B cell (primary cell): ENCODE measurements around the gene APEX1. TPM values are rescaled to one million over a fixed set of nuclear protein-coding genes. Genes with fewer than 3 reads are reported as not detected.

Experiments used
- ATAC-seq: fragments of 200-7000 bp; cut with Tn5 transposase; one replicate; pipeline ENCODE4 v1.10.0; 2021; ENCODE audit warnings: low read depth, mild to moderate bottlenecking, moderate number of reproducible peaks, moderate library complexity
- CTCF ChIA-PET: fragments of 350-600 bp; sonication (Branson Sonifier 250); formaldehyde crosslinking; loops from one replicate; lab custom pipeline; 2021; ENCODE audit warnings: antibody characterized with exemption, inconsistent platforms; lab: Charles Lee
- POLR2A ChIA-PET: fragments of 350-600 bp; sonication (Branson Sonifier 250); formaldehyde crosslinking; loops from one replicate; lab custom pipeline; 2021; ENCODE audit warnings: antibody characterized with exemption; lab: Charles Lee
- DNase-seq: peaks from one replicate; pipeline ENCODE4 v3.0.0; 2013
- H2AFZ ChIP-seq: 2 replicates; pipeline ENCODE4 v1.6.1; 2012; ENCODE audit warnings: mild to moderate bottlenecking, low read depth, low read length; ENCODE audit not compliant: insufficient read depth, poor library complexity, severe bottlenecking
- H3K27ac ChIP-seq, 2 donors: 1 replicate in 1 of 2; 2 replicates in 1 of 2; pipeline ENCODE4 v1.5.1; 2012 to 2013; ENCODE audit warnings: low read length in 2 of 2, mild to moderate bottlenecking in 2 of 2, moderate library complexity in 1 of 2
- H3K27me3 ChIP-seq, 4 experiments: fragments of 200-600 bp in 1 of 4; sonication (generic) in 1 of 4; replicated peaks in 1 of 4; 1 replicate in 2 of 4; 2 replicates in 2 of 4; pipeline versions ENCODE4 v1.6.1 to v1.7.0; 2013 to 2016; ENCODE audit warnings: low read length in 3 of 4, mild to moderate bottlenecking in 2 of 4, mixed read lengths in 1 of 4, moderate library complexity in 1 of 4; ENCODE audit not compliant: insufficient read depth in 4 of 4, control insufficient read depth in 3 of 4; ENCODE audit errors: control extremely low read depth in 1 of 4
- H3K36me3 ChIP-seq, 2 experiments: replicated peaks in 1 of 2; 1 replicate in 1 of 2; 2 replicates in 1 of 2; pipeline versions ENCODE4 v1.6.1 to v1.7.1; 2013; ENCODE audit warnings: low read length in 1 of 2; ENCODE audit not compliant: insufficient read depth in 2 of 2, control insufficient read depth in 1 of 2; ENCODE audit errors: control extremely low read depth in 1 of 2, extremely low read depth in 1 of 2
- H3K4me1 ChIP-seq, 2 donors: fragments of 200-600 bp in 1 of 2; sonication (generic) in 1 of 2; 1 replicate in 1 of 2; 2 replicates in 1 of 2; pipeline versions ENCODE4 v1.5.1 to v1.6.1; 2013 to 2017; ENCODE audit warnings: low read length in 2 of 2; ENCODE audit not compliant: control insufficient read depth in 2 of 2, insufficient read depth in 2 of 2
- H3K4me2 ChIP-seq: replicated peaks from 2 replicates; pipeline ENCODE3; 2012; ENCODE audit warnings: mild to moderate bottlenecking, low read depth, low read length; ENCODE audit not compliant: poor library complexity, severe bottlenecking
- H3K4me3 ChIP-seq, 5 experiments: fragments of 200-600 bp in 1 of 5; sonication (generic) in 1 of 5; 1 replicate in 3 of 5; 2 replicates in 2 of 5; pipeline versions ENCODE4 v1.5.1 to v1.7.0; 2011 to 2016; ENCODE audit warnings: low read length in 4 of 5, mild to moderate bottlenecking in 4 of 5, low read depth in 2 of 5, control low read depth in 1 of 5, moderate library complexity in 1 of 5; ENCODE audit not compliant: insufficient read depth in 1 of 5; ENCODE audit errors: control extremely low read depth in 1 of 5, extremely low read depth in 1 of 5
- H3K79me2 ChIP-seq: fragments of 200-600 bp; sonication (generic); one replicate; pipeline ENCODE4 v1.6.0; 2016; ENCODE audit warnings: low read length; ENCODE audit not compliant: control insufficient read depth, insufficient read depth
- H3K9ac ChIP-seq: fragments of 200-600 bp; sonication (generic); 2 replicates; pipeline ENCODE4 v1.6.1; 2017; ENCODE audit warnings: mild to moderate bottlenecking, low read length, moderate library complexity
- H3K9me3 ChIP-seq, 3 donors: one replicate each; pipeline versions ENCODE4 v1.6.1 to v1.7.1; 2013; ENCODE audit warnings: low read length in 2 of 3; ENCODE audit not compliant: control insufficient read depth in 2 of 3, insufficient read depth in 1 of 3; ENCODE audit errors: control extremely low read depth in 1 of 3
- H4K20me1 ChIP-seq: 2 replicates; pipeline ENCODE4 v1.6.0; 2012; ENCODE audit warnings: mild to moderate bottlenecking, low read length; ENCODE audit not compliant: insufficient read depth, control insufficient read depth, poor library complexity, severe bottlenecking
- H3K27ac Mint-ChIP-seq: one replicate; pipeline ENCODE4 v1.8.0; 2021; ENCODE audit warnings: mixed read lengths
- H3K27me3 Mint-ChIP-seq: one replicate; pipeline ENCODE4 v1.8.0; 2021; ENCODE audit warnings: mixed read lengths
- H3K4me1 Mint-ChIP-seq: one replicate; pipeline ENCODE4 v1.8.0; 2021; ENCODE audit warnings: mixed read lengths
- H3K4me3 Mint-ChIP-seq: one replicate; pipeline ENCODE4 v1.8.0; 2021; ENCODE audit warnings: mixed read lengths
- H3K9me3 Mint-ChIP-seq: one replicate; pipeline ENCODE4 v1.8.0; 2022; ENCODE audit warnings: mixed read lengths; ENCODE audit not compliant: insufficient read depth
- EZH2 ChIP-seq: IDR thresholded peaks from 2 replicates; pipeline ENCODE4 v1.6.1; 2012; ENCODE audit warnings: borderline replicate concordance, low read depth, mild to moderate bottlenecking, moderate library complexity, low read length; ENCODE audit not compliant: insufficient read depth, poor library complexity, severe bottlenecking
- WGBS: methylation state at CpG from one replicate; pipeline ENCODE4 v1.1.5; 2013; ENCODE audit warnings: missing lambda C conversion rate; ENCODE audit not compliant: insufficient coverage; 5-methylcytosine and 5-hydroxymethylcytosine counted together
- intact Hi-C: fragments of 100-400 bp; cut with micrococcal nuclease; formaldehyde crosslinking; loops from one replicate; pipeline ENCODE4 v1.10.0; 2022
- polyA plus RNA-seq: library from polyadenylated mRNA; depleted of rRNA; stranded (reverse); fragments of >200 nt; gene quantifications from 2 replicates; pipeline ENCODE4 v1.2.3, GENCODE V29; 2012
- total RNA-seq, 2 donors: library from RNA; stranded (reverse); fragments of 120-200 nt in 1 of 2; gene quantifications; 1 replicate in 1 of 2; 2 replicates in 1 of 2; pipeline versions ENCODE4 v1.2.3 to v1.2.4, GENCODE V29; 2013 to 2022
- TF ChIP-seq, protein P1 (sequence below): fragments of 200-600 bp; IDR thresholded peaks from one replicate; pipeline ENCODE4 v1.8.0; 2022; ENCODE audit warnings: antibody characterized with exemption, mild to moderate bottlenecking

APEX1 gene
- total and polyA plus RNA-seq, 2 donors (not counting 1 experiment from before 2014, with no cell fraction given), result 103 to 169 TPM

DNA sequence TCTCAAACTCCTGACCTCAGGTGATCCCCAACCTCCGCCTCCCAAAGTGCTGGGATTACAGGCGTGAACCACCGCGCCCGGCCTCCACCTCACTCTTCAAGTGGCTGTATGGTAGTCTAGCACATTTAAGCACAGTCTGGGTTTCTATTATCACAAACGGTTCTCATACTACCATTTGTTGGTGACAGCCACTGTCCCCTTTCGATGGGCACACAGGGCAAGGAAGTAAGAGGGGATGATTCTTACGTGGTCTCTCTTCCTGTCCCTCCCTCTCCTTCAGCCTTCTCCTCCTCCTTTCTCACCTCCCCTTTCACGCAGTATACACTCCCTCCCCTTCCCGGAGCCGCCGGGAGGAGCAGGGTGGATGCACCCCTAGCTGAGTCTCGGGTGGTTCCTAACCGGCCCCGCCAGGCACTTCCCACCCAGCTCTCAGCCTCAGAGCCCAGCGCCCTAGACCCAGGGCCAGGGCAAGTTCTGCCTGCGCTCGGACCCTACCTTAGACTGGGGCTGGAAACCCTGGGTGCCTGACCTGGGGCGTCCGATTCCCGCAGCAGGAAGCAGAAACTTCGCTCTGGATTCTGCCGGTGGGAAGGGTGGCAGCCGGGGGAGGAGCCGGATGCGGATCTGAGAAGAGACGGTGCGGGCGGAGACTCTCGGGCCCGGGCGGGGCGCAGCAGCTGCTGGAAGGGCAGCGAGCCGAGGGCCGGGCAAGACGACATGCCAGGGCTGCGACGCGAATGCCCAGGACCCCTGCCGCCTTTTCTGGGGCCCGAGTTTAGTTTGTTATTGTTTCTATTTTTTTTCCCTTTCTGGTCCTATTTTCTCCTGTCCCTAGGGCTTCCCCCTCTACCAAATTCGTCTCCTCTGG lies 41.9 kb upstream of the APEX1 start, which contains the start of gene TEP1:
TSS of gene TEP1 (minus strand) at position 626 of the 868 bp plus-strand sequence. CDS start 5,062 bp downstream, outside the sequence.
- Histone ChIP-seq H3K9me3 (no peaks in the 10 kb centered on the region), H3K27ac (peak within 1 kb of the TSS; percentile 90 to 92), H3K4me2 (peak within 1 kb of the TSS; percentile 74), H3K36me3 (peaks cover 1 to 16% of the 10 kb centered on the region in 2 experiments), H3K4me3 (peak within 1 kb of the TSS; percentile 77 to 97 (median 93)), H3K27me3 (no peaks in the 10 kb centered on the region), H4K20me1 (peaks cover 16% of the 10 kb centered on the region), H3K9ac (peak within 1 kb of the TSS; percentile 79), H3K4me1 (peaks cover 31 to 35% of the 10 kb centered on the region in 2 donors), H2AFZ (peak within 1 kb of the TSS; percentile 89), H3K79me2 (peaks cover 72% of the 10 kb centered on the region)
- ATAC-seq (peak; percentile 79), DNase-seq (peak; percentile 78)
- Mint-ChIP-seq H3K27ac (peak within 1 kb of the TSS; percentile 100), H3K27me3 (no peaks in the 10 kb centered on the region), H3K4me1 (peaks cover 48% of the 10 kb centered on the region), H3K9me3 (no peaks in the 10 kb centered on the region), H3K4me3 (peak within 1 kb of the TSS; percentile 100)
- intact Hi-C loops, result loop anchor here (1.0 to 2.0 kb wide), 7 partner anchors 42 to 268 kb away; partner anchors contain the start of genes APEX1, PARP2, PIP4P1 and PNP
- WGBS, result under 1% methylated on average over 31 of the region's 43 CpGs
- no peak for TF ChIP-seq EZH2
- TF ChIP-seq, protein P1, sequence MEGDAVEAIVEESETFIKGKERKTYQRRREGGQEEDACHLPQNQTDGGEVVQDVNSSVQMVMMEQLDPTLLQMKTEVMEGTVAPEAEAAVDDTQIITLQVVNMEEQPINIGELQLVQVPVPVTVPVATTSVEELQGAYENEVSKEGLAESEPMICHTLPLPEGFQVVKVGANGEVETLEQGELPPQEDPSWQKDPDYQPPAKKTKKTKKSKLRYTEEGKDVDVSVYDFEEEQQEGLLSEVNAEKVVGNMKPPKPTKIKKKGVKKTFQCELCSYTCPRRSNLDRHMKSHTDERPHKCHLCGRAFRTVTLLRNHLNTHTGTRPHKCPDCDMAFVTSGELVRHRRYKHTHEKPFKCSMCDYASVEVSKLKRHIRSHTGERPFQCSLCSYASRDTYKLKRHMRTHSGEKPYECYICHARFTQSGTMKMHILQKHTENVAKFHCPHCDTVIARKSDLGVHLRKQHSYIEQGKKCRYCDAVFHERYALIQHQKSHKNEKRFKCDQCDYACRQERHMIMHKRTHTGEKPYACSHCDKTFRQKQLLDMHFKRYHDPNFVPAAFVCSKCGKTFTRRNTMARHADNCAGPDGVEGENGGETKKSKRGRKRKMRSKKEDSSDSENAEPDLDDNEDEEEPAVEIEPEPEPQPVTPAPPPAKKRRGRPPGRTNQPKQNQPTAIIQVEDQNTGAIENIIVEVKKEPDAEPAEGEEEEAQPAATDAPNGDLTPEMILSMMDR, result no peak
- ChIA-PET CTCF (interaction anchor here (0.7 to 4.9 kb wide), 16 partner anchors 9 to 279 kb away, joined by 3 to 83 read pairs (median 16); partner anchors contain the start of genes APEX1, OSGEP, PIP4P1 and PNP), POLR2A (interaction anchor here (0.7 to 2.2 kb wide), 6 partner anchors 42 to 268 kb away, joined by 3 to 14 read pairs (median 4); partner anchors contain the start of genes APEX1, OSGEP and PARP2)
